Renal cortex interstitium (tissue), 11 donors: ENCODE measurements around the gene UFC1. TPM values are rescaled to one million over a fixed set of nuclear protein-coding genes. Genes with fewer than 3 reads are reported as not detected.

Experiments
- DNase-seq, 11 donors: peaks; one replicate each; pipeline ENCODE4 v3.0.0-alpha.2; 2013; ENCODE audit warnings: low read depth in 9 of 11, low spot score in 4 of 11; ENCODE audit errors: extremely low read depth in 1 of 11
- polyA plus RNA-seq, 3 donors: library from polyadenylated mRNA; unstranded; fragments of 120-200 nt; gene quantifications; one replicate each; pipeline ENCODE4 v1.2.1, GENCODE V29; 2013; ENCODE audit not compliant: insufficient read length in 3 of 3

Gene UFC1
- polyA plus RNA-seq, 3 donors, result 135 to 161 (median 156) TPM

- DNase-seq, result no peak
Measured at GRCh38 chr1:161179698-161180097, 25.9 kb downstream of the UFC1 start.

GRCh38 chr1:161180639-161181038 lies 26.9 kb downstream of the UFC1 start:
- no peak for DNase-seq

GRCh38 chr1:161182214-161182613 lies 28.4 kb downstream of the UFC1 start:
- no peak for DNase-seq

GRCh38 chr1:161185282-161185682 lies 31.5 kb downstream of the UFC1 start:
- peak in 1 of 11 donors; percentile 51 for DNase-seq

- no peak for DNase-seq
Measured at GRCh38 chr1:161185732-161186311, 32.0 kb downstream of the UFC1 start.

GRCh38 chr1:161187311-161187710 lies 33.5 kb downstream of the UFC1 start:
- DNase-seq, result no peak

GRCh38 chr1:161188381-161188780 lies 34.6 kb downstream of the UFC1 start:
- DNase-seq, result no peak

- DNase-seq, result no peak
Measured at GRCh38 chr1:161189036-161189435, 35.3 kb downstream of the UFC1 start.

- DNase-seq, result no peak
Measured at GRCh38 chr1:161190962-161191521, 37.3 kb downstream of the UFC1 start.

- no peak for DNase-seq
Measured at GRCh38 chr1:161191971-161192370, 38.2 kb downstream of the UFC1 start.

GRCh38 chr1:161192476-161193465 lies 39.0 kb downstream of the UFC1 start:
- peak in 1 of 11 donors; percentile 46 for DNase-seq

- no peak for DNase-seq
Measured at GRCh38 chr1:161193561-161194235, 39.9 kb downstream of the UFC1 start.

GRCh38 chr1:161195171-161195570 lies 41.4 kb downstream of the UFC1 start:
- no peak for DNase-seq

- DNase-seq, result no peak
Measured at GRCh38 chr1:161196111-161196510, 42.3 kb downstream of the UFC1 start.

GRCh38 chr1:161196521-161197451 lies 43.0 kb downstream of the UFC1 start:
- peak in 1 of 11 donors; percentile 39 for DNase-seq

GRCh38 chr1:161197560-161198193 lies 43.9 kb downstream of the UFC1 start:
- no peak for DNase-seq

- peak in 2 of 11 donors; percentile 29 to 67 for DNase-seq
Measured at GRCh38 chr1:161198194-161198896, 44.6 kb downstream of the UFC1 start.
